CD4-positive, alpha-beta T cell treated with Interleukin-6 for 4 hours (primary cell): ENCODE data around the gene LDB2.

ENCODE experiments used
- DNase-seq: peaks from one replicate; pipeline ENCODE4 v3.0.0-alpha.2; 2020; ENCODE audit warnings: mixed read lengths

LDB2 gene

DNA sequence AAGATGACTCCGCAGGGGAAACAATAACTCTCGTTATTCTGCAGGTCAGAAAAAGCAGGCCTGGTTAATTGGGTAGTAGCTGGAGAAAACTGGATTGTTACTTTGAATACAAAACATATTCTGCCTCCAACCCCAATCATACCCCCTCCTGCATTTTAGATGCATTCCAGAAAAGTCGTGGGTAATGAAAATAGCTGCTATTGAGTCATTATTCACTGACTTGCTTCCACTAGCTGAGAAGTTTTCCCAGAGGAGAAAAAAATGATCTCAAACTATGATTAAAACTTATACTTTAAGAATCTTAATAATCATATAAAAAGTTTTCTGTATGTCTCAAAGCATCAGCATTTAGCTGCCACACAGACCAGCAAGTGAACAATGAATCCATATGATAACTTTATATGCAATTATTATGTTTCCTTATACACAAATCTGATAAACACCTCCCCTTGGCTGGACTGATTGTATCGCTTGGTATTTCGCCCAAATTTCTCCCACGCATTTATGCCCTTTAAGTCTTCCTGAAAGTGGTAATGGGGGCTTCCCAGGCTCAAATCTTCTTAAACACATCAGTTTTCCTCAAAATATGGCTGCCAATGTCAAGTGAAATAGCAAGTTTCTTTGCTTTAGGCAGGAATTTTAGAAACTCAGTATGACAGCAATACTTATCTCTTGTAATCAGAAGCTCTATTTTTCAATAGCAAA lies 181.0 kb downstream of the LDB2 start:
- no peak for DNase-seq

- no peak for DNase-seq
Measured at GRCh38 chr4:16715482-16715881, 183.0 kb downstream of the LDB2 start.

- no peak for DNase-seq
Measured at GRCh38 chr4:16714191-16714590, 184.3 kb downstream of the LDB2 start.

- DNase-seq = no peak
Measured at GRCh38 chr4:16713696-16714095, 184.7 kb downstream of the LDB2 start.

DNA sequence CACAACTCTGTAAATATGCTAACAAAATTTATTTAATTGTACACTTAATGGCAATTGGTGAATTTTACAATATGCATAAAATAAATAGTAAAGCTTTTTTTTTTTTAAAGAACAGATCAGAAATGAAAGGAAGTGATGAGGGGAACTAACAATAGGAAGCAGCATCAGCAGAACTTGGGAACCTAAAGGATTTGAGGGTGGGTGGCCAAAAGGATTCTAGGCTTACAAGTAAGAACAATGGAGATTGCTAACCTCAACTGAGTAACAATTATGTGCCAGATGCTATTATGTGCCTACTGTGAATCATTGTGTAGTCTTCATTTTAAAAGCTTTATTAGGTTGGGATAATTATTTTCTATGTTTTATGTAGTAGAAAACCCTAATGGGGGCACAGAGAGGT lies 185.2 kb downstream of the LDB2 start:
- no peak for DNase-seq

- no peak for DNase-seq
Measured at GRCh38 chr4:16710198-16710597, 188.2 kb downstream of the LDB2 start.

DNA sequence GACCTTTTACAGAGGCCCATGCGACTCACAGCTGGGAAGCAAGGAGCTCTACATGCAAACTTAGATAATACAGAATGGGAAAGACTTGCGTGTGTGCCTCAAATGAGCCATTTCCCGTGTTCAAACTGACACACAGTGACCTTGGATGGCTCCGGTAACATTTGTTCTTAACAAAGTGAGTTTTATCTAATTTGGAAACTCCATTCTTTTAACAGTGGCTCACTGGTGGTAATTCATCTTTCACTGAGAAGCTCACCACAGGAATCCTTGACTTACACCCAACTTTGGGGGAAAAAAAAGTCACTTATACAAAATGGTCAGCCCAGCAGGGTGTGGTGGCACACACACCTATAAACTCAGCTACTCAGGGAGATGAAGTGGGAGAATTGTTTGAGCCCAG lies 190.6 kb downstream of the LDB2 start:
- no peak for DNase-seq

DNA sequence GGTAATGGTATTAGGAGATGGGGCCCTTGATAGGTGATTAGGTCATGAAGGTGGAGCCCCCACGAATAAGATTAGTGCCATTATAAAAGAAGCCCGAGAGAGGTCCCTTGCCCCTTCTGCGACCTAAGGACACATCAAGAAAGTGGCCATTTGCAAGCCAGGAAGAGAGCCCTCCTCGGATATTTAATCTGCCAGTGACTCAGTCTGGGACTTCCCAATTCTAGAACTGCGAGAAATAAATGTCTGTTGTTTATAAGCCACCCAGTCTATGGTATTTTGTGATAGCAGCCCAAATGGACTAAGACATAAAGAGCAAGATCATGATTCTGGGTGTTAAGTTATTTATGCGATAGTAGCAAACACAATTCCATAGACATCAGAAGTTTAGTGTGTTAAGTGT lies 192.2 kb downstream of the LDB2 start:
- DNase-seq = no peak

- no peak for DNase-seq
Measured at GRCh38 chr4:16705341-16705740, 193.1 kb downstream of the LDB2 start.

DNA sequence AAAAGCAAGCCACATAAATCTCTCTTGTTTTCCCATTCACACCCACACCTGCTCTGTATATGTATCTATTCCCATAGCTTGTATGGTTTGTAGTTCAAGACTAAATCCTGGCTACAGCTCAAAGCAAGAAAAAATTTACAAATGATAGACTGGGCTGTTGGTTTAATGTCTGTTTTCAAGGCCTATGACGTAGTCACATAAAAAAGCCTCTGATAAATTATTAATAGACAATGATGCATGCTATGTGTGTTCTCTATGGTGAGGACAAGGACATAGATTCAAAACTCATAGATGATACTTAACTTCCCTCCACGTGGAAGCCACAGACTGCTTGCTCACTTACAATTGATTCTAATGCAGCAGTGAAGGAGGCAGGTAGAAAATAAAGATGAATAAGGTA lies 194.0 kb downstream of the LDB2 start:
- no peak for DNase-seq

DNA sequence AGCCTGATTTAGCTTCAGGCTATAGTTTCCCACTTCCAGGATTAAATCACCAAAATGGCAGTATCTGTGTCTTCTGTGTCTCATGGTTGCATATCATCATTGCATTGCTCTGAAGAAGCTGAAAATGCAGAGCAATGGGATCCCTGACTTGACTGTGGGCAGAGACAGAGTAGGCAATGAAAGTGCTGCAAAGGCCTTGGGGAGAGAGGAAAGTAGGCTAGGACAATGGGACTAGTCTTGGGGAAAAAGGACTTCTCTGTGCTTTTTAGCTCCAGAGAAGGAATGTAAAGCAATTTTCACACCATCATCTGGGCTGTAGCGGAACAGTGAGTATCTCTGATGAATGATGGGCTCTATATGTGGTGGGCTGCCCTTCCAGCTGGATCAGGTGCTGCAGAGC lies 202.5 kb downstream of the LDB2 start:
- no peak for DNase-seq

GRCh38 chr4:16694884-16695276 lies 203.6 kb downstream of the LDB2 start:
- DNase-seq = no peak

DNA sequence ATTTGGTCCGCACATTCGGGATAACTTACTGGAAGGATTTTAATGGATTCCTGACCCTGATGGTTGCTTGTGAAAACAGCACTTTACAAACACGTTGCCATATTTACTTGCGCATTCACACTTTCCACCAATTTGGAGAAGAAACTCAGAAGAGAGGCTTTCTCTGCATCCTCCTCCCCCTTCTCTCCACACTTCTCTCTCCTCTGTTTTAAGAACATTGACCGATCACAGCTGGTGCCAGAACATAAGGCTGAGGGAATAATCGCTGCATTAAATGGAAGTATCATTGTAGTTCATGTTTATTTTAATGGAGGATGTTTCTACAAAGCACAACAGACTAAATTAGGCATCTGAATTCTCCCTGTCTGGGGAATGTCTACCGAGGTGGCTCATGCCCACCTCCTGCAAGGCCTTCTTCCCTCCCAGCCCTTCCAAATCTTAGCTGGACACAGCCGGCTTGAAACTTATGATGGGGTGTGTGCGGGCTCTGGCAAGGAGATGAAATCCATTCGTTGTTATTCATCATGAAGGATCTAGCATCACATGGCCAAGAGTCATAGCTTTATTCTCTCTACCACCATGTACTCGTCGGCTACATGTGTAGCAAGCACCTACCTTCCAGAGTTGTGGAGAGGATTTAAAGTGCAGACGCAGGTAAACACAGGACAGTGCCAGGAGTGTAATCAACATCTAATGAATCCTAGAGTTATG lies 204.1 kb downstream of the LDB2 start:
- no peak for DNase-seq

DNA sequence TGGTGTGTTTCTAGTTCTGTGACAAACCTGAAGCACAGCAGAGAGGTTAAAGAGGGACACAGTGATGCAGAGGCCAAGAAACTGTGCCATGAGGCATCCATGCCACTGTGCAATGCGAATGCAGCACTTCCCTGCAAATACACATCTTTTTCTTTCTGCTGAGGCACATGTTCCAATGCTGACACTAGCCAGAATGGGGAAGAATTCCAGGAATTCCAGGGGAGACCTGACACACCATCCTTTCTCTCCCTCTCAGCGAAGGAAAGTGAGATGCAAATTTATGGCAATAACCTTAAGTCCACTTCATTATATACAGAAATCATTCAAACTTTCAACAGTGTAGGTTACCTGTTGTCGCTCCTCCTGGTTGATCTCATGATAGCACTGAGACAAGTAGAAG lies 204.8 kb downstream of the LDB2 start:
- DNase-seq = no peak

DNA sequence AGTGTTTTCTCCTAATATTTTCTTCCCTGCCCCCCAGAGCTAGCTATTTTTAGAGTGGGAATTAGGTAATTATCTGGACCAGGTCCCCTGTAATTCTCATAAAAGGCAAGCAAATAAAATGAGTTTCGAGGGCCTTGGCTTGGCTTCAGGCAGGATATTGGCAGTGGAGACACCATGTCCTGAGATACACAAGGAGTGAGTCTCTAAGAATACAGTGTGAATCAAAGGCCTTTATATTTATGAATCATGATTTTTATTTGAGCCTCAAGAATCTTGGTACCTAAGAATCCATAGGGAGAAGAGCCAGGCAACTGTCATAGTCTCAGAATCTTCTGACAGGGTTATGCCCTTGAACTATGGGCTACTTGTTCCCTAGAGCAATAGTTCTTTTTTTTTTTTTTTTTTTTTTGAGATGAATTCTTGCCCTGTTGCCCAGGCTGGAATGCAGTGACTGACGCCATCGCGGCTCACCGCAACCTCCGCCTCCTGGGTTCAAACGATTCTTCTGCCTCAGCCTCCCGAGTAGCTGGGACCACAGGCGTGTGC lies 205.4 kb downstream of the LDB2 start:
- DNase-seq = no peak

DNA sequence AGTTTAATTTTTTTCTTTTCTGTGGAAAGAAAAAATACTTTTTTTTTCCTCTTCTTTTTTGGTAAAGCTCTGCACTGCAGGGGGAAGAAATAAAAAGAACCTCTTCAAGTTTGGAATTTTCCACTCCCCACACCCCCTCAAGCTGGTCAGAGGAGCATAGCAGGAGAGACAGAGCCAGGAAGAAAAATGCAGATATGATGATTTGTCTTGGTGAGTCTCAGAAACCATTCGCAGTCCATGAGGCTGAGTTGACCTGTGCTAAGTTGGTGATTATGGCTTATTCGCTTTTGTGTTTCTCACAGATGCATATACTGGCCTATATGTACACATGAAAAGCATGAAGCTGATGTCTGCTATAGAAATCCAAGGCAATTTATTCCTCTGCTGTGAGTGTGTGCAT lies 205.9 kb downstream of the LDB2 start:
- no peak for DNase-seq

GRCh38 chr4:16692046-16692445 lies 206.4 kb downstream of the LDB2 start:
- DNase-seq = no peak

DNA sequence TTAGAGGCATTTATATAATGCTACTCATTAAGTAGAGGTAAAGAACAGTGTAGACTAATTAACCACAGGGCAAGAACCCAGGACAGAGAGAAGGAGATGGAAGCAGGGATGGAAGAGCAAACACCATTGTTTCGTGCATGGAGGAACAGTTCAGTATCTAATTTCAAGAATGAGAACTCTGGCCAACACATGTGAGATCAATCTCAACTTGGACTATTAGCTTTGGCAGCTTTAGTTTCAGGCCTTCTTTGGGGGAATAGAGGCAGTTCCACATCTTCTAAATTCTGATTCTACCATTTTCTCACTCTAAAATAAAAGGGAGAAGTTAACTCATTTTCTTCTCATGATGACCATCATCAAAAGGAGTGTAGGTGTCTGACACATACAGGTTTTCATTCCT lies 207.0 kb downstream of the LDB2 start:
- DNase-seq = no peak

GRCh38 chr4:16687845-16688244 lies 210.6 kb downstream of the LDB2 start:
- no peak for DNase-seq

DNA sequence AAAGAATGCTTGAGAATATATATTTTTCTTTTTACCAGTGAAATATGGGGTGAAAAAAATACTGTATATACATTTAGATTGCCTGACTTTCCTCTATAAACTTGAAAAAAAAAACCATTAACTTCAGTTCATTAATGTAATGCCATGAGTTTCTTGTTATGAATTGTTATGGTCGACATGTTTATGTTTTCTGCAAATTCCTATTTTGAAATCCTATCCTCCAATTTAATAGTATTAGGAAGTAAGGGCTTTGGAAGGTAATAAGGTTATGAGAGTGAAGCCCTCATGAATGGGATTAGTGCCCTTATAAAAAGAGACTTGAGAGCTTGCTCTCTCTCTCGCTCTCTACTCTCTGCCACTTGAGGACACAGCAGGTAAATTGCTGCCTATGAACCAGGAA lies 211.4 kb downstream of the LDB2 start:
- DNase-seq = no peak

- DNase-seq = no peak
Measured at GRCh38 chr4:16686195-16686594, 212.2 kb downstream of the LDB2 start.

GRCh38 chr4:16685536-16685935 lies 212.9 kb downstream of the LDB2 start:
- no peak for DNase-seq

DNA sequence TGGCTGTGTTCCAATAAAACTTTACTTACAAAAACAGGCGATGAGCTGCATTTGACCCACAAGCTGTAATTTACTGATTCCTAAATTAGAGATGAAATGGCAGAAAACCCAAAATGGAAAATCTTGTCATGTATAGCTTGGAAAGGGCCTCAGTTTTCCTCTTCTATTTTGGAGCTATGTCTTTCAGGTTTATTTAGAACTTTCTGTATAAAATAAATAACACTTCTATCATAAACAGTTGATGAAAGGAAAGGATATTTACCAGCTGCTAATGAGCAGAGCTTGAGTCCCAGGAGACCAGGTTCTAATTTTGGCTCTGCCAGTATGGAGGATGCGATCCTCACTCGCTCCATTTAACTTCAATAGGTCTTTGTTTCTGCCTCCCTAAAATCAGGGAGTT lies 213.5 kb downstream of the LDB2 start:
- no peak for DNase-seq

DNA sequence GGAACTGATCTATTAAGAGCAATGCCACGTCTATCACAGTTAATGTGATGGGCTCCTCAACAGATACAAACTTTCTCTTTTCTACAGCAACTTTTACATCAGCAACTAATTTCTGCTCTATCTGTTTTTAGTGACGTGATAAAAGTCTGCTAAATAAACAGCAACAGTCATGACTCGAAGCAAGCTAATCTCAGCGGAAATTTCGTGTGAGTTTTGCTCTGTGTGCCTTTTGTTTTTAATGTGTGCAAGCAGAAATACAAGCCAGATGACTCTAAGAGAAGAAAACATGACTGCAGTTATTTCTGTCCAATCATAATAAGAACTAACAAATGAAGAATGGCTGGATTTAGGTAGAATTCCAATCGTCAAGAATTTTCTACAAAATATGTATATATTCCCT lies 214.3 kb downstream of the LDB2 start:
- DNase-seq = no peak

DNA sequence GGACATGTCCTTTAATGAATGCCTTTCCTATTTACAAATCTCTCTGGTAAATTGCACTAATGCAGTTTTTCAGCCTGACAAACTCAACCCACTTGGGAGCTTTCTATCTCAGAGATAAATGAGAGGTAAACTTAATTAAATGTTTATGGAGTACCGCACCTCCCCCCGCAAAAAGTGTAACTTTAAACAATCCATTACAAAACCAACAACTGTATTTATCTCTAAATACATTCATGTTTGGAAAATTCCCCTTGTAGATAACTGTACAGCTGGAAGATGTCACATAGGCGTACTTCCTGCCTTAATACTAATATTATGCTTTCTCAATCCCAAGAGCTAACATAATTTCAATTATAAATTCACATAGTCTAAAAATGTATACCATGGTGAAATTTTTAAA lies 215.5 kb downstream of the LDB2 start:
- no peak for DNase-seq
